Measurements from ENCODE around the gene LIMK1. TPM values are rescaled to one million over a fixed set of nuclear protein-coding genes. Genes with fewer than 3 reads are reported as not detected.

LIMK1 gene
- total RNA-seq, 1 donor from 2014 or later: 20.3 TPM

DNA sequence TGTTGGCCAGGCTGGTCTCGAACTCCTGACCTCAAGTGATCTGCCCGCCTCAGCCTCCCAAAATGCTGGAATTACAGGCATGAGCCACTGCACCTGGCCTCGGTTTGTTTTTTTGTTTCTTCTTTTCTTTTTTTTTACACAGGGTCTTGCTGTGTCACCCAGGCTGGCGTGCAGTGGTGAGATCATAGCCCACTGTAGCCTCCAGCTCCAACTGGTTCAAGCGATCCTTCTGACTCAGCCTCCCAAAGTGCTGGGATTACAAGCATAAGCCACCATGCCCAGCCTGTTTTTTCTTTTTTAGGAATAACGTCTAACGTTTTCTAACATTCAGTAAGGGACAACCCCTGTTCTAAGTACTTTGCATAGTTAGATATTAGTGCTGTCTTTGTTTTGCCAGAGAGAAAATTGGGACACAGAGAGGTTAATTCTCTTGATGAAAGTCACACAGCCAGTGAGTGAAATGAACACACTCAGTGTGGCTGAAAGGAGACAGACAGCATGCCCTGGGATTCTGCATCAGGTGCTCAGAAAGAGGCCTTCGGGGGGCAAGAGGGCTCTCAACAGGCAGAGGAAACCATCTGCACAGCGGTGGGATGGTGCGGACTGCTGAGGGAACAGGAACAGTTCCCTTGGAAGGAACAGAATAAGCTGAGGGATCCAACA is 4.3 kb downstream of the LIMK1 start:
- Mint-ChIP-seq H3K4me1 (ENCODE audit: unreplicated experiment) (peaks cover 18% of the 10 kb centered on the region), H3K36me3 (ENCODE audit: unreplicated experiment) (peaks cover 3% of the 10 kb centered on the region), H3K4me3 (ENCODE audit: unreplicated experiment) (no peak overlapping the region), H3K27me3 (ENCODE audit: unreplicated experiment) (no peaks in the 10 kb centered on the region), H3K9me3 (ENCODE audit: unreplicated experiment) (no peaks in the 10 kb centered on the region), H3K27ac (ENCODE audit: unreplicated experiment) (no peak overlapping the region)
- DNase-seq (ENCODE audit: extremely low spot score, unreplicated experiment): no peak
- TF ChIP-seq, protein P1, sequence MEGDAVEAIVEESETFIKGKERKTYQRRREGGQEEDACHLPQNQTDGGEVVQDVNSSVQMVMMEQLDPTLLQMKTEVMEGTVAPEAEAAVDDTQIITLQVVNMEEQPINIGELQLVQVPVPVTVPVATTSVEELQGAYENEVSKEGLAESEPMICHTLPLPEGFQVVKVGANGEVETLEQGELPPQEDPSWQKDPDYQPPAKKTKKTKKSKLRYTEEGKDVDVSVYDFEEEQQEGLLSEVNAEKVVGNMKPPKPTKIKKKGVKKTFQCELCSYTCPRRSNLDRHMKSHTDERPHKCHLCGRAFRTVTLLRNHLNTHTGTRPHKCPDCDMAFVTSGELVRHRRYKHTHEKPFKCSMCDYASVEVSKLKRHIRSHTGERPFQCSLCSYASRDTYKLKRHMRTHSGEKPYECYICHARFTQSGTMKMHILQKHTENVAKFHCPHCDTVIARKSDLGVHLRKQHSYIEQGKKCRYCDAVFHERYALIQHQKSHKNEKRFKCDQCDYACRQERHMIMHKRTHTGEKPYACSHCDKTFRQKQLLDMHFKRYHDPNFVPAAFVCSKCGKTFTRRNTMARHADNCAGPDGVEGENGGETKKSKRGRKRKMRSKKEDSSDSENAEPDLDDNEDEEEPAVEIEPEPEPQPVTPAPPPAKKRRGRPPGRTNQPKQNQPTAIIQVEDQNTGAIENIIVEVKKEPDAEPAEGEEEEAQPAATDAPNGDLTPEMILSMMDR (IDR thresholded peaks at IDR 0.05): no peak

DNA sequence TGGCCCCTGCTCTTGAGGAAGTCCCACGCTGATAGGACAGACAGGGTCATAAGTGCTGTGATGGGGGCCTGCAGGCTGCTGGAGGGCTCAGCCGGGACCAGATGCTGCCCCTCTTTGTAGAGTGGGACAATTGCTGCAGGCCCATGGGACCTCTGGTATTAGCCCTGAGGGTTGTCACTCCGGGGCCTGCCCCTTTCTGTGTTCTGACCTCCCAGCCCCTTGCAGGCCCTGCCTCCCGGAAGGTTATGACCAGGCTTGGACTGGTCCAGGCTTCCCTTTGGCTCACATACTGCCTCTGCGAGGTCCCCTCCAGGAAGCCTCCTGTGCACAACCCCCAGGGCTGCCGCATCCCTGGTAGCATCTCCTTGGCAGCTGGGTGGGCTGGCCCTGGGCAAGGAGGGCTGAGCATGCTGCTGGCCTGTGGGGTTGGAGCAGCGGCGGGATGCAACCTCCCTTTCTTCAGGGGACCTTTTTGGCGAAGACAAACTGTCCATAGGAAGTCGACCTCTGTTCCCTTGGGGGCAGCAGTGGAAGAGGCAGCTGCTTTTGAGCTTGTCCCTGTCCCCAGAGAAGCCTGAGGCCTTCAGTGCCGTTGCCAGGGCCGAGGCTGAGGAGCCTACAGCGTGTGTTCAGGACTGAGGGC is 8.8 kb downstream of the LIMK1 start:
- no peak overlapping the region for H3K27ac Mint-ChIP-seq (ENCODE audit: unreplicated experiment)
- H3K4me3 Mint-ChIP-seq (ENCODE audit: unreplicated experiment): no peak overlapping the region
- peaks cover 3% of the 10 kb centered on the region for H3K36me3 Mint-ChIP-seq (ENCODE audit: unreplicated experiment)
- TF ChIP-seq, protein P1 (IDR thresholded peaks at IDR 0.05): no peak
- no peaks in the 10 kb centered on the region for H3K9me3 Mint-ChIP-seq (ENCODE audit: unreplicated experiment)
- no peaks in the 10 kb centered on the region for H3K27me3 Mint-ChIP-seq (ENCODE audit: unreplicated experiment)
- DNase-seq (ENCODE audit: extremely low spot score, unreplicated experiment): no peak
- peaks cover 29% of the 10 kb centered on the region for H3K4me1 Mint-ChIP-seq (ENCODE audit: unreplicated experiment)

DNA sequence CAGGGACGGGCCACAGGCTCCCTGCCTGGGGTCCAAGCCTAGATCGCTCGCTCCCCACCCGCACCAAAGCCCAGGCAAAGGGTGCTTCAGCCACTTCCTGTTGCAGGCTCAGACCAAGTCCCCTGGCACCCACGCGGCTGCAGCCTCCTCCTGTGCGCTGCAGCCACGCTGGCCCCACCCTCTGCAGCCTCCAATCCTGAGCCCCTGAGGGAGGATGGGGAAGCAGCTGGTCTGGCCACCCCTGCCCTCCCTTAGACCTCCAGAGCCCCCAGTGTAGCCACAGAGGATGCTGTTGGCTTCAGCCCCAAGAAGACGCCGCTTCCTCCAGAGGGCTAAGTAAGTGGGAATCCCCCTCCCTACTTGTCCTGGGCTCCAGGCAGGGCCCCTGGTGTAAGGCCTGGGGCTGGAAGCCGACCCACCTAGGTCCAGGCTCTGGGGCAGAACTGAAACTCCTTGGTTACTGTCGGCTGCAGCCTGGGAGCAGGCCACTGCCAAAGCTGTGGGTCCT is 9.4 kb downstream of the LIMK1 start:
- H3K27me3 Mint-ChIP-seq (ENCODE audit: unreplicated experiment): no peaks in the 10 kb centered on the region
- no peak overlapping the region for H3K27ac Mint-ChIP-seq (ENCODE audit: unreplicated experiment)
- TF ChIP-seq, protein P1 (IDR thresholded peaks at IDR 0.05): no peak
- H3K4me1 Mint-ChIP-seq (ENCODE audit: unreplicated experiment): peaks cover 33% of the 10 kb centered on the region
- no peak overlapping the region for H3K4me3 Mint-ChIP-seq (ENCODE audit: unreplicated experiment)
- peaks cover 7% of the 10 kb centered on the region for H3K36me3 Mint-ChIP-seq (ENCODE audit: unreplicated experiment)
- peaks cover 4% of the 10 kb centered on the region for H3K9me3 Mint-ChIP-seq (ENCODE audit: unreplicated experiment)
- no peak for DNase-seq (ENCODE audit: extremely low spot score, unreplicated experiment)

DNA sequence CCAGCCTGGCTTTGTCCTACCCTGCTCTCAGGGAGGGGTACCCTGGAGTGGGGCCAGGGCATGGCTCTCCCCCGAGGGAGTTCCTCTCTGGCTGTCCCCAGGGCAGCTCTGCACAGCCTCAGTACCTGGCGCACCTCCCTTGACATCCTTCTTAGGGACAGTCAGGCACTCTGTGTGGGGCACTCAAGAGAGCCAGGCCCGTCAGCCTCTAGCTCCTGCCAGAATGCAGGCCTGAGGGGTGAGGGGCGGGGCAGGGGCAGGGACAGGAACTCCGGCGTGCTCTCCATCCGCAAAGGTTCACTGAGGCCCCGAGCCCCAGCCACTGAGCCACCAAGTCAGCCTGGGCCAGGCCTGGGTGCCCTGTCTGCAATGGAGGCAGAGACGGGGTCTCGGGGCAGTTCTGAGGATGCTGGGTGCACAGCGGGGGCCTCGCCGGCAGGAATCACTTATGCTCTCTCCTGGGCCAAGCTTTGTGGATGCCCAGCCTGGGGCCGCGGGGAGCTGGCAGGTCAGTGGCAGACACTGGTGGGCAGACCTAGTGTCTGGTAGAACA is 10.1 kb downstream of the LIMK1 start:
- TF ChIP-seq, protein P1 (IDR thresholded peaks at IDR 0.05): no peak
- peaks cover 11% of the 10 kb centered on the region for H3K36me3 Mint-ChIP-seq (ENCODE audit: unreplicated experiment)
- peaks cover 38% of the 10 kb centered on the region for H3K4me1 Mint-ChIP-seq (ENCODE audit: unreplicated experiment)
- DNase-seq (ENCODE audit: extremely low spot score, unreplicated experiment): no peak
- H3K4me3 Mint-ChIP-seq (ENCODE audit: unreplicated experiment): peak overlapping the region; percentile 68
- peak overlapping the region; percentile 80 for H3K27ac Mint-ChIP-seq (ENCODE audit: unreplicated experiment)
- no peaks in the 10 kb centered on the region for H3K27me3 Mint-ChIP-seq (ENCODE audit: unreplicated experiment)
- H3K9me3 Mint-ChIP-seq (ENCODE audit: unreplicated experiment): peaks cover 4% of the 10 kb centered on the region
